Measurements from ENCODE around the gene NFS1.

GRCh38 chr20:35661053-35661452 lies 38.1 kb downstream of the NFS1 start:
- TF ChIP-seq CTCF (conservative IDR thresholded peaks at IDR 0.05; ENCODE audit: low read length): no peak
- no peak for TF ChIP-seq EZH2phosphoT487 (IDR thresholded peaks at IDR 0.05; ENCODE audit: borderline replicate concordance, low read depth, low read length)

Measured in OCI-LY7 (cell line).